HEK293 (cell line): Measurements from ENCODE around the gene ZNF536.

Experiments used
- CTCF ChIA-PET: fragments of 350-600 bp; formaldehyde crosslinking; extraction: SDS; loops from one replicate; lab custom pipeline; 2021; ENCODE audit warnings: antibody characterized with exemption; lab: Yijun Ruan, JAX
- POLR2A ChIA-PET: fragments of 300-600 bp; formaldehyde crosslinking; extraction: SDS; loops from one replicate; lab custom pipeline; 2020; ENCODE audit warnings: antibody characterized with exemption, inconsistent platforms; lab: Yijun Ruan, JAX
- H3K27ac ChIP-seq: fragments of 200-500 bp; sonication (Bioruptor generic); 2 replicates; pipeline ENCODE4 v1.5.1; 2014; ENCODE audit warnings: low read depth, low read length, control low read depth, inconsistent platforms; ENCODE audit errors: extremely low read depth
- H3K36me3 ChIP-seq, 2 experiments: fragments of 200-500 bp in 1 of 2; sonication (Bioruptor generic) in 1 of 2; 1 replicate in 1 of 2; 2 replicates in 1 of 2; pipeline ENCODE4 v1.5.1; 2014 to 2017; ENCODE audit warnings: inconsistent platforms in 2 of 2, low read length in 2 of 2; ENCODE audit not compliant: control insufficient read depth in 2 of 2, insufficient read depth in 1 of 2
- H3K4me1 ChIP-seq: fragments of 200-500 bp; sonication (Bioruptor generic); 2 replicates; pipeline ENCODE4 v1.5.1; 2014; ENCODE audit warnings: mild to moderate bottlenecking, low read length, inconsistent platforms; ENCODE audit not compliant: control insufficient read depth, insufficient read depth
- H3K4me3 ChIP-seq: 2 replicates; pipeline ENCODE4 v1.5.1; 2011; ENCODE audit warnings: low read depth, mild to moderate bottlenecking, control low read depth, low read length, moderate library complexity
- H3K9me3 ChIP-seq: fragments of 200-500 bp; sonication (Bioruptor generic); 2 replicates; pipeline ENCODE4 v1.5.1; 2014; ENCODE audit warnings: low read depth, low read length, inconsistent platforms; ENCODE audit not compliant: control insufficient read depth, insufficient read depth
- KLF16 ChIP-seq: fragments of 450-650 bp; formaldehyde crosslinking; IDR thresholded peaks from 2 replicates; pipeline ENCODE4 v1.5.1; 2017; ENCODE audit warnings: missing biosample characterization, missing genetic modification characterization
- KLF7 ChIP-seq: fragments of 450-650 bp; formaldehyde crosslinking; IDR thresholded peaks from 2 replicates; pipeline ENCODE4 v1.5.1; 2016; ENCODE audit warnings: missing biosample characterization, missing genetic modification characterization, borderline replicate concordance
- PBX3 ChIP-seq: sonication (generic); formaldehyde crosslinking; IDR thresholded peaks from 2 replicates; pipeline ENCODE4 v1.8.1; 2022; ENCODE audit warnings: mild to moderate bottlenecking, moderate library complexity, missing genetic modification reagents
- PRDM10 ChIP-seq: fragments of 450-650 bp; formaldehyde crosslinking; IDR thresholded peaks from 2 replicates; pipeline ENCODE4 v1.5.1; 2016; ENCODE audit warnings: missing biosample characterization, missing genetic modification characterization
- RBAK ChIP-seq: fragments of 450-650 bp; formaldehyde crosslinking; IDR thresholded peaks from 2 replicates; pipeline ENCODE4 v1.5.1; 2016; ENCODE audit warnings: missing biosample characterization, missing genetic modification characterization
- REPIN1 ChIP-seq: fragments of 450-650 bp; formaldehyde crosslinking; IDR thresholded peaks from 2 replicates; pipeline ENCODE4 v1.5.1; 2017; ENCODE audit warnings: missing biosample characterization, missing genetic modification characterization, low read depth
- YY1 ChIP-seq: fragments of 450-650 bp; formaldehyde crosslinking; IDR thresholded peaks from 2 replicates; pipeline ENCODE4 v1.5.1; 2018; ENCODE audit warnings: missing biosample characterization, missing genetic modification characterization
- ZBTB1 ChIP-seq: fragments of 450-650 bp; formaldehyde crosslinking; IDR thresholded peaks from 2 replicates; pipeline ENCODE4 v1.5.1; 2016; ENCODE audit warnings: missing biosample characterization, missing genetic modification characterization
- ZBTB26 ChIP-seq: fragments of 450-650 bp; formaldehyde crosslinking; optimal IDR thresholded peaks from 2 replicates; pipeline ENCODE3; 2016; ENCODE audit warnings: missing biosample characterization, mild to moderate bottlenecking, missing genetic modification characterization
- ZNF121 ChIP-seq: fragments of 450-650 bp; formaldehyde crosslinking; IDR thresholded peaks from 2 replicates; pipeline ENCODE4 v1.5.1; 2016; ENCODE audit warnings: missing biosample characterization, missing genetic modification characterization
- ZNF18 ChIP-seq: fragments of 450-650 bp; formaldehyde crosslinking; IDR thresholded peaks from 2 replicates; pipeline ENCODE4 v1.5.1; 2016; ENCODE audit warnings: missing biosample characterization, missing genetic modification characterization
- ZNF23 ChIP-seq: fragments of 450-650 bp; formaldehyde crosslinking; IDR thresholded peaks from 2 replicates; pipeline ENCODE4 v1.5.1; 2016; ENCODE audit warnings: missing biosample characterization, missing genetic modification characterization, borderline replicate concordance
- ZNF26 ChIP-seq: fragments of 450-650 bp; formaldehyde crosslinking; IDR thresholded peaks from 2 replicates; pipeline ENCODE4 v1.5.1; 2016; ENCODE audit warnings: missing biosample characterization, missing genetic modification characterization
- ZNF266 ChIP-seq: fragments of 450-650 bp; formaldehyde crosslinking; IDR thresholded peaks from 2 replicates; pipeline ENCODE4 v1.5.1; 2016; ENCODE audit warnings: missing biosample characterization, missing genetic modification characterization, low read depth
- ZNF335 ChIP-seq: fragments of 450-650 bp; formaldehyde crosslinking; conservative IDR thresholded peaks from 2 replicates; pipeline ENCODE4 v1.5.1; 2016; ENCODE audit warnings: missing biosample characterization, missing genetic modification characterization
- ZNF404 ChIP-seq: fragments of 450-650 bp; formaldehyde crosslinking; IDR thresholded peaks from 2 replicates; pipeline ENCODE4 v1.5.1; 2017; ENCODE audit warnings: missing biosample characterization, missing genetic modification characterization
- ZNF433 ChIP-seq: fragments of 450-650 bp; formaldehyde crosslinking; IDR thresholded peaks from 2 replicates; pipeline ENCODE4 v1.5.1; 2016; ENCODE audit warnings: missing biosample characterization, missing genetic modification characterization, low read depth
- ZNF473 ChIP-seq: fragments of 450-650 bp; formaldehyde crosslinking; IDR thresholded peaks from 2 replicates; pipeline ENCODE4 v1.5.1; 2017; ENCODE audit warnings: missing biosample characterization, missing genetic modification characterization
- ZNF488 ChIP-seq: fragments of 450-650 bp; formaldehyde crosslinking; IDR thresholded peaks from 2 replicates; pipeline ENCODE4 v1.5.1; 2016; ENCODE audit warnings: missing biosample characterization, missing genetic modification characterization
- ZNF530 ChIP-seq: fragments of 450-650 bp; formaldehyde crosslinking; IDR thresholded peaks from 2 replicates; pipeline ENCODE4 v1.5.1; 2016; ENCODE audit warnings: low read depth, missing biosample characterization, missing genetic modification characterization
- ZNF555 ChIP-seq: fragments of 450-650 bp; formaldehyde crosslinking; conservative IDR thresholded peaks from 2 replicates; pipeline ENCODE4 v1.5.1; 2017; ENCODE audit warnings: missing biosample characterization, mild to moderate bottlenecking, missing genetic modification characterization, inconsistent platforms
- ZNF600 ChIP-seq: fragments of 450-650 bp; formaldehyde crosslinking; IDR thresholded peaks from 2 replicates; pipeline ENCODE4 v1.5.1; 2016; ENCODE audit warnings: missing biosample characterization, missing genetic modification characterization
- ZNF768 ChIP-seq: fragments of 450-650 bp; formaldehyde crosslinking; IDR thresholded peaks from 2 replicates; pipeline ENCODE4 v1.5.1; 2018; ENCODE audit warnings: missing biosample characterization, mild to moderate bottlenecking, missing genetic modification characterization
- ZNF791 ChIP-seq: fragments of 450-650 bp; formaldehyde crosslinking; IDR thresholded peaks from 2 replicates; pipeline ENCODE4 v1.5.1; 2016; ENCODE audit warnings: missing biosample characterization, missing genetic modification characterization

Gene ZNF536

GRCh38 chr19:30522341-30522740 lies 150.2 kb downstream of the ZNF536 start:
- CTCF ChIA-PET: interaction anchor here (0.5 to 0.6 kb wide), 2 partner anchors 109 to 395 kb away, joined by 3 read pairs; no protein-coding TSS in a partner anchor
- POLR2A ChIA-PET: no interaction called here
- H3K4me3 ChIP-seq: no peak overlapping the region
- no peak overlapping the region for H3K27ac ChIP-seq
- peaks cover 3% of the 10 kb centered on the region; the same call in 1 of the 2 replicates for H3K4me1 ChIP-seq
- TF ChIP-seq ZNF23: no peak
- TF ChIP-seq ZNF433 (tag by site-specific recombination): no peak
- TF ChIP-seq ZNF26: no peak
- TF ChIP-seq ZNF18 (tag by site-specific recombination): no peak
- no peak for TF ChIP-seq ZBTB1 (tag by site-specific recombination)
- TF ChIP-seq ZBTB26: no peak
- TF ChIP-seq ZNF600 (tag by site-specific recombination): no peak
- TF ChIP-seq ZNF266 (tag by site-specific recombination): no peak
- no peak for TF ChIP-seq KLF7 (tag by site-specific recombination)
- no peak for TF ChIP-seq ZNF488 (tag by site-specific recombination)
- no peak for TF ChIP-seq ZNF473 (tag by site-specific recombination)
- TF ChIP-seq, all 188 proteins: peak for 0
- H3K9me3 ChIP-seq: no peaks in the 10 kb centered on the region
- no peaks in the 10 kb centered on the region for H3K36me3 ChIP-seq

GRCh38 chr19:30523791-30524190 lies 151.6 kb downstream of the ZNF536 start:
- no peaks in the 10 kb centered on the region for H3K36me3 ChIP-seq
- no peaks in the 10 kb centered on the region for H3K9me3 ChIP-seq
- ChIA-PET POLR2A (no interaction called here), CTCF (no interaction called here)
- no peak overlapping the region for H3K4me3 ChIP-seq
- H3K4me1 ChIP-seq: peaks cover 3% of the 10 kb centered on the region; the same call in 1 of the 2 replicates
- H3K27ac ChIP-seq: no peak overlapping the region
- TF ChIP-seq PBX3 (CRISPR knock-in tag) (no peak), REPIN1 (tag by site-specific recombination) (no peak), ZNF335 (tag by site-specific recombination) (no peak), ZNF791 (tag by site-specific recombination) (no peak), YY1 (tag by site-specific recombination) (no peak), ZNF555 (tag by site-specific recombination) (no peak), RBAK (tag by site-specific recombination) (no peak), ZNF404 (tag by site-specific recombination) (no peak), ZNF768 (tag by site-specific recombination) (no peak), ZNF121 (no peak), PRDM10 (tag by site-specific recombination) (no peak), KLF16 (tag by site-specific recombination) (no peak), ZNF530 (no peak), ZNF26 (no peak), ZNF473 (tag by site-specific recombination) (no peak)
